Measurements from ENCODE around the gene ACP3.

GRCh38 chr3:132405609-132406299 is 88.5 kb downstream of the ACP3 start:
- no peak for TF ChIP-seq CTCF (IDR thresholded peaks at IDR 0.05)
- no peak for TF ChIP-seq POLR2A (IDR thresholded peaks at IDR 0.05)
